ENCODE results near the gene CPA1.

Gene CPA1

GRCh38 chr7:130432886-130433285 is 52.6 kb downstream of the CPA1 start:
- no peak for DNase-seq

GRCh38 chr7:130433301-130433700 is 53.0 kb downstream of the CPA1 start:
- DNase-seq: no peak

- no peak for DNase-seq
Measured at GRCh38 chr7:130435311-130435854, 55.1 kb downstream of the CPA1 start.

GRCh38 chr7:130436253-130436652 is 56.0 kb downstream of the CPA1 start:
- DNase-seq: no peak
